Psoas muscle (tissue), 8 donors: Measurements from ENCODE around the gene MDM2. TPM values are rescaled to one million over a fixed set of nuclear protein-coding genes. Genes with fewer than 3 reads are reported as not detected.

ENCODE experiments used
- ATAC-seq, 4 donors: fragments of 200-7000 bp; cut with Tn5 transposase; one replicate each; pipeline ENCODE4 v1.9.1; 2020; ENCODE audit warnings: moderate library complexity in 3 of 4, mild to moderate bottlenecking in 2 of 4
- DNase-seq, 2 donors: peaks; one replicate each; pipeline ENCODE4 v3.0.0-alpha.2; 2020
- H3K27ac ChIP-seq: fragments of 200-600 bp; one replicate; pipeline ENCODE4 v1.8.0; 2022
- H3K27me3 ChIP-seq, 3 donors: fragments of 200-600 bp in 1 of 3; one replicate each; pipeline versions ENCODE4 v1.6.1 to v1.8.0; 2013 to 2022; ENCODE audit warnings: low read length in 2 of 3, mild to moderate bottlenecking in 2 of 3, moderate library complexity in 1 of 3; ENCODE audit not compliant: insufficient read depth in 3 of 3
- H3K36me3 ChIP-seq, 2 donors: fragments of 200-600 bp in 1 of 2; one replicate each; pipeline versions ENCODE4 v1.6.1 to v1.8.0; 2013 to 2022; ENCODE audit warnings: low read depth in 1 of 2, mild to moderate bottlenecking in 1 of 2, moderate library complexity in 1 of 2; ENCODE audit not compliant: insufficient read depth in 1 of 2
- H3K4me1 ChIP-seq: fragments of 200-600 bp; one replicate; pipeline ENCODE4 v1.8.0; 2022
- H3K4me3 ChIP-seq: fragments of 200-600 bp; one replicate; pipeline ENCODE4 v1.8.0; 2022; ENCODE audit warnings: mild to moderate bottlenecking
- H3K9me3 ChIP-seq: fragments of 200-600 bp; one replicate; pipeline ENCODE4 v1.8.0; 2022
- CTCF ChIP-seq: fragments of 200-600 bp; IDR thresholded peaks from one replicate; pipeline ENCODE4 v1.8.0; 2022; ENCODE audit warnings: antibody characterized with exemption
- WGBS, 3 donors: extraction: QIAGEN DNeasy Blood & Tissue Kit; methylation state at CpG; one replicate each; pipeline versions ENCODE4 v1.1.6 to v1.1.7; 2013; 5-methylcytosine and 5-hydroxymethylcytosine counted together
- intact Hi-C, 2 donors: fragments of 100-400 bp; cut with DNase I; formaldehyde crosslinking; loops; one replicate each; pipeline versions ENCODE4 v1.11.0 to v1.14.2; 2022
- polyA plus RNA-seq, 3 donors: library from polyadenylated mRNA; stranded (reverse); fragments of 200-250 nt; gene quantifications; one replicate each; pipeline ENCODE4 v1.2.3, GENCODE V29; 2013
- total RNA-seq, 4 donors: library from RNA; stranded (reverse); fragmentation: NEBNext Ultra II Directional in 2 of 4; extraction: Animal tissue kit (Norgen Biotek cat#: 25700) in 2 of 4; gene quantifications; one replicate each; pipeline versions ENCODE4 v1.2.1 to v1.2.4, GENCODE V29; 2021 to 2023
- donor health status: healthy with polysubstance abuse.
- donor health status: DM: no; HTN: no; CAD: no; lungs with moderate emphysema.
- donor health status: Bipolar disorder and iron deficiency.
- donor health status: healthy.
- donor health status: DM: yes; HTN: yes; CAD: no.
- donor health status: DM: no; HTN: no; CAD: no.
- donor health status: DM: no; HTN: no; CAD: no.
- donor health status: DM: yes; HTN: yes; CAD: no.

MDM2 gene
- total and polyA plus RNA-seq, 7 donors, result 25.0 to 455 (median 51.8) TPM

DNA sequence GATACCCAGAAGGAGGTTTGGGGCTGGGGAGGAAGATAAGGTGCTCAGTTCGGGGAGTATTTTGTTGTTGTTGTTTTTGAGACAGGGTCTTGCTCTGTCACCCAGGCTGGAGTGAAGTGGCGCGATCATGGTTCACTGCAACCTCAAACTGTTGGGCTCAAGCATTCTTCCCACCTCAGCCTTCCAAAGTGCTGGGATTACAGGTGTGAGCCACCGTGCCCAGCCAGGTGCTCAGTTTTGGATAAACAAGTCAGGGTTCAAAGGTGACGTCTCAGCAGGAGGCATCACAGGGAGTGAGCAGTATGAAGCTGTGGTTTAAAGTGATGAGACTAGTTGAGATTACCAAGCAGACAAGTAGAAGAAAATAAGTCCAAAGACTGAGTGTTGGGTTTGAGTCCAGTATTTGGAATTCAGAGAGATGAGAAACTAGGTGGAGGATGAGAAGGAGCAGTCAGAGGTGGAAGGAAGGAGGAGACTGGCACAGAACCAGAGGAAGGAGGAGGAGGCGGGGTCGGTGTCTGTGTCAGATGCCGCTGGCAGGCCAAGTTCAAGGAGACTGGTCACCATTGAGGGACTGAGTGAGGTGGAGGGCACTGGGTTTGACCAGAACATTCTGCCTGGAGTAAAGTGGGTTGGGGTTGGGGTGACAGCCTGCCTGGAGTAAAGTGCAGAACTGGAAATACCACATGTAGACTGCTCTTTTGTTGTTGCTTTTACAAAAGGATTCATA, 45.9 kb upstream of the MDM2 start:
- Histone ChIP-seq H3K27me3 (no peaks in the 10 kb centered on the region), H3K27ac (no peak overlapping the region), H3K36me3 (peaks cover 3 to 85% of the 10 kb centered on the region in 2 donors), H3K9me3 (no peaks in the 10 kb centered on the region), H3K4me1 (no peaks in the 10 kb centered on the region), H3K4me3 (no peak overlapping the region)
- DNase-seq (no peak), ATAC-seq (no peak)
- no peak for TF ChIP-seq CTCF
- intact Hi-C loops, result no loop called here
- WGBS, 3 donors, result 76 to 91% (median 85%) methylated on average over 8 of the region's 8 CpGs

- H3K27ac ChIP-seq, result no peak overlapping the region
- H3K9me3 ChIP-seq, result no peaks in the 10 kb centered on the region
- H3K4me1 ChIP-seq, result no peaks in the 10 kb centered on the region
- DNase-seq, result no peak
- peaks cover 3 to 81% of the 10 kb centered on the region in 2 donors for H3K36me3 ChIP-seq
- no peaks in the 10 kb centered on the region for H3K27me3 ChIP-seq
- WGBS, 3 donors, result 95% methylated on average over 3 of the region's 3 CpGs
- no peak overlapping the region for H3K4me3 ChIP-seq
- intact Hi-C loops, result no loop called here
- no peak for TF ChIP-seq CTCF
- ATAC-seq, result no peak
Measured at GRCh38 chr12:68762691-68763090, 45.3 kb upstream of the MDM2 start.

GRCh38 chr12:68765696-68766095, 42.3 kb upstream of the MDM2 start:
- Histone ChIP-seq H3K4me3 (no peak overlapping the region), H3K27ac (no peak overlapping the region), H3K27me3 (no peaks in the 10 kb centered on the region), H3K36me3 (peaks cover 0 to 53% of the 10 kb centered on the region in 2 donors), H3K9me3 (no peaks in the 10 kb centered on the region), H3K4me1 (no peaks in the 10 kb centered on the region)
- ATAC-seq (no peak), DNase-seq (no peak)
- WGBS, 3 donors, result 97 to 100% (median 100%) methylated on average over 1 of the region's 1 CpG
- no peak for TF ChIP-seq CTCF
- intact Hi-C loops, result no loop called here

DNA sequence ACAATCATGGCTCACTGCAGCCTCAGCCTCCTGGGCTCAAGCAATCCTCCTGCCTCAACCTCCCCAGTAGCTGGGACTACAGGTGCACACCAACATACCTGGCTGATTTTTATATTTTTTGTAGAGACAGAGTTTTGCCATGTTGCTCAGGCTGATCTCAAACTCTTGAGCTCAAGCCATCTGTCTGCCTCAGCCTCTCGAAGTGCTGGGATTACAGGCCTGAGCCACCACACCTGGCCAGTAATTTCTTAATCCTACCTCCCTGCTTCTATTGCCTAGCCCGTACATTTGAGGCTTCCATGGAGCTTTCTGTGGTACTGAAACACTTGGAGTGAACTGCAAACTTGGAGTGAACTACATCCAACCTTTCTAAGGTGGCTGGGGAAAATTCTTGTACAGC, 41.3 kb upstream of the MDM2 start:
- ATAC-seq, result no peak
- no peak for DNase-seq
- H3K4me3 ChIP-seq, result no peak overlapping the region
- no peaks in the 10 kb centered on the region for H3K4me1 ChIP-seq
- intact Hi-C loops, result no loop called here
- H3K27ac ChIP-seq, result no peak overlapping the region
- H3K36me3 ChIP-seq, result peaks cover 0 to 43% of the 10 kb centered on the region in 2 donors
- WGBS, 3 donors, result 77 to 87% (median 80%) methylated on average over 2 of the region's 2 CpGs
- no peaks in the 10 kb centered on the region for H3K9me3 ChIP-seq
- no peaks in the 10 kb centered on the region for H3K27me3 ChIP-seq
- no peak for TF ChIP-seq CTCF

GRCh38 chr12:68767191-68767590, 40.8 kb upstream of the MDM2 start:
- TF ChIP-seq CTCF, result no peak
- H3K27me3 ChIP-seq, result no peaks in the 10 kb centered on the region
- no peak for DNase-seq
- no peak overlapping the region for H3K27ac ChIP-seq
- no peaks in the 10 kb centered on the region for H3K9me3 ChIP-seq
- ATAC-seq, result no peak
- H3K36me3 ChIP-seq, result peaks cover 0 to 38% of the 10 kb centered on the region in 2 donors
- no peaks in the 10 kb centered on the region for H3K4me1 ChIP-seq
- WGBS, 3 donors, result 89 to 96% (median 95%) methylated on average over 7 of the region's 7 CpGs
- H3K4me3 ChIP-seq, result no peak overlapping the region
- intact Hi-C loops, result no loop called here
